GM18867 (cell line): ENCODE data around the gene RBPJ.

Source experiments
- ATAC-seq: cut with Tn5 transposase; IDR thresholded peaks from one replicate; pipeline ENCODE4 v1.9.1; 2021; ENCODE audit warnings: mild to moderate bottlenecking, moderate library complexity; ENCODE audit not compliant: unreplicated experiment

The RBPJ gene

GRCh38 chr4:26412381-26413372 lies 91.9 kb downstream of the RBPJ start:
- no peak for ATAC-seq

- no peak for ATAC-seq
Measured at GRCh38 chr4:26413582-26413981, 92.8 kb downstream of the RBPJ start.

- no peak for ATAC-seq
Measured at GRCh38 chr4:26418107-26418506, 97.3 kb downstream of the RBPJ start.

- no peak for ATAC-seq
Measured at GRCh38 chr4:26418850-26419249, 98.0 kb downstream of the RBPJ start.

- no peak for ATAC-seq
Measured at GRCh38 chr4:26420438-26420837, 99.6 kb downstream of the RBPJ start.

- no peak for ATAC-seq
Measured at GRCh38 chr4:26420913-26421312, 100.1 kb downstream of the RBPJ start.

GRCh38 chr4:26424153-26424552 lies 103.3 kb downstream of the RBPJ start:
- ATAC-seq, result no peak

- no peak for ATAC-seq
Measured at GRCh38 chr4:26424838-26425237, 104.0 kb downstream of the RBPJ start.

GRCh38 chr4:26425953-26426352 lies 105.1 kb downstream of the RBPJ start:
- no peak for ATAC-seq

GRCh38 chr4:26426892-26427291 lies 106.1 kb downstream of the RBPJ start:
- no peak for ATAC-seq

GRCh38 chr4:26429910-26430309 lies 109.1 kb downstream of the RBPJ start:
- ATAC-seq, result no peak

GRCh38 chr4:26431461-26432180 lies 110.8 kb downstream of the RBPJ start:
- ATAC-seq, result no peak

GRCh38 chr4:26432419-26432818 lies 111.6 kb downstream of the RBPJ start:
- ATAC-seq, result no peak

GRCh38 chr4:26433556-26433955 lies 112.7 kb downstream of the RBPJ start:
- no peak for ATAC-seq

- ATAC-seq, result no peak
Measured at GRCh38 chr4:26434030-26434639, 113.3 kb downstream of the RBPJ start.

GRCh38 chr4:26441102-26441501 lies 120.3 kb downstream of the RBPJ start:
- no peak for ATAC-seq

- ATAC-seq, result no peak
Measured at GRCh38 chr4:26441771-26442170, 121.0 kb downstream of the RBPJ start.

- ATAC-seq, result no peak
Measured at GRCh38 chr4:26447378-26447777, 126.6 kb downstream of the RBPJ start.

- no peak for ATAC-seq
Measured at GRCh38 chr4:26450418-26450817, 129.6 kb downstream of the RBPJ start.

- no peak for ATAC-seq
Measured at GRCh38 chr4:26451597-26451996, 130.8 kb downstream of the RBPJ start.
